NB4 (cell line): ENCODE results near the gene HHIP.

Source experiments
- MYC ChIP-seq: IDR thresholded peaks from 2 replicates; pipeline ENCODE4 v1.6.1; 2011; ENCODE audit warnings: low read depth, low read length
- POLR2A ChIP-seq: IDR thresholded peaks from 2 replicates; pipeline ENCODE4 v1.6.1; 2011; ENCODE audit warnings: mild to moderate bottlenecking; ENCODE audit not compliant: insufficient read length; ENCODE audit errors: extremely low read depth
- TF ChIP-seq, protein P1 (sequence below): IDR thresholded peaks from one replicate; pipeline ENCODE4 v1.5.1; 2012; ENCODE audit warnings: low read depth, low read length
- TF ChIP-seq, protein P2 (sequence below): IDR thresholded peaks from 2 replicates; pipeline ENCODE4 v1.6.1; 2011; ENCODE audit warnings: low read depth, low read length

DNA sequence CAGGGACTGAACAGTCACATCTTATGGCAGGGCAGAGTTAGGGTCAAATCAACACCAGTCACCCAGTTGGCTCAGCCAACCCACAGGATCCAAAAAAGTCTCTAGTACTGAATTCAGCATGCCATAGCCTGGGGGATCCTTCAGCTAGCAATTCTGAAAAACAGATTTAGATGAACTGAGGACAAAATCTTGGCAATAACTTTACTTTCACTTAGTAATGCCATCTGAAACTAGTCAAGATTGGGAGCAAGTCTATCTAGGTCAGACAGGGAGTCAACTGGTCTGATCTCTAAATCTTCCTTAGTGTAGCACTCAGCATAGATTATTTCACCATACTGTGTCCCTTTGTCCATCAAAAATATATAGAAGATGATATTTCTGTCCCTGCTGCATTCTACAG, 76.0 kb downstream of the HHIP start:
- TF ChIP-seq, protein P1, sequence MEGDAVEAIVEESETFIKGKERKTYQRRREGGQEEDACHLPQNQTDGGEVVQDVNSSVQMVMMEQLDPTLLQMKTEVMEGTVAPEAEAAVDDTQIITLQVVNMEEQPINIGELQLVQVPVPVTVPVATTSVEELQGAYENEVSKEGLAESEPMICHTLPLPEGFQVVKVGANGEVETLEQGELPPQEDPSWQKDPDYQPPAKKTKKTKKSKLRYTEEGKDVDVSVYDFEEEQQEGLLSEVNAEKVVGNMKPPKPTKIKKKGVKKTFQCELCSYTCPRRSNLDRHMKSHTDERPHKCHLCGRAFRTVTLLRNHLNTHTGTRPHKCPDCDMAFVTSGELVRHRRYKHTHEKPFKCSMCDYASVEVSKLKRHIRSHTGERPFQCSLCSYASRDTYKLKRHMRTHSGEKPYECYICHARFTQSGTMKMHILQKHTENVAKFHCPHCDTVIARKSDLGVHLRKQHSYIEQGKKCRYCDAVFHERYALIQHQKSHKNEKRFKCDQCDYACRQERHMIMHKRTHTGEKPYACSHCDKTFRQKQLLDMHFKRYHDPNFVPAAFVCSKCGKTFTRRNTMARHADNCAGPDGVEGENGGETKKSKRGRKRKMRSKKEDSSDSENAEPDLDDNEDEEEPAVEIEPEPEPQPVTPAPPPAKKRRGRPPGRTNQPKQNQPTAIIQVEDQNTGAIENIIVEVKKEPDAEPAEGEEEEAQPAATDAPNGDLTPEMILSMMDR, result no peak
- TF ChIP-seq, protein P2, sequence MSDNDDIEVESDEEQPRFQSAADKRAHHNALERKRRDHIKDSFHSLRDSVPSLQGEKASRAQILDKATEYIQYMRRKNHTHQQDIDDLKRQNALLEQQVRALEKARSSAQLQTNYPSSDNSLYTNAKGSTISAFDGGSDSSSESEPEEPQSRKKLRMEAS, result no peak
- TF ChIP-seq POLR2A (no peak), MYC (no peak)
